ENCODE measurements around the gene DNAJC7.

DNAJC7 gene

GRCh38 chr17:41998497-41998896 lies 18.7 kb downstream of the DNAJC7 start:
- Histone ChIP-seq H4K20me1 (ENCODE audit: low read depth, low read length) (peaks cover 7% of the 10 kb centered on the region; the same call in 1 of the 2 replicates), H2AFZ (ENCODE audit: low read depth, low read length, severe bottlenecking) (no peak overlapping the region), H3K4me2 (ENCODE audit: low read depth, low read length, poor library complexity, severe bottlenecking) (no peak overlapping the region), H3K9ac (ENCODE audit: low read length) (no peak overlapping the region), H3K27ac (ENCODE audit: low read depth, low read length) (peak overlapping the region; percentile 12; the same call in 1 of the 2 replicates), H3K79me2 (ENCODE audit: insufficient read depth, low read length) (peaks cover 30% of the 10 kb centered on the region), H3K9me3 (ENCODE audit: insufficient read depth, low read length) (no peaks in the 10 kb centered on the region), H3F3A (ENCODE audit: insufficient read depth) (peaks cover 27% of the 10 kb centered on the region), H3K27me3 (ENCODE audit: low read length) (no peaks in the 10 kb centered on the region), H3K36me3 (ENCODE audit: low read length) (peaks cover 29% of the 10 kb centered on the region), H3K9me2 (replicated peaks; ENCODE audit: insufficient read depth, low read length) (no peaks in the 10 kb centered on the region), H3K4me3 (ENCODE audit: insufficient read depth, low read length, poor library complexity, severe bottlenecking) (no peak overlapping the region)
- no peak for TF ChIP-seq EZH2phosphoT487 (conservative IDR thresholded peaks at IDR 0.05; ENCODE audit: low read length)
- TF ChIP-seq CTCF (IDR thresholded peaks at IDR 0.05; ENCODE audit: insufficient read depth, low read length, poor library complexity, severe bottlenecking) = no peak

- peak overlapping the region; percentile 39 for H3K4me2 ChIP-seq (ENCODE audit: low read depth, low read length, poor library complexity, severe bottlenecking)
- peaks cover 14% of the 10 kb centered on the region; the same call in 1 of the 2 replicates for H3K79me2 ChIP-seq (ENCODE audit: insufficient read depth, low read length)
- no peak for TF ChIP-seq CTCF (IDR thresholded peaks at IDR 0.05; ENCODE audit: insufficient read depth, low read length, poor library complexity, severe bottlenecking)
- TF ChIP-seq EZH2phosphoT487 (conservative IDR thresholded peaks at IDR 0.05; ENCODE audit: low read length) = no peak
- H2AFZ ChIP-seq (ENCODE audit: low read depth, low read length, severe bottlenecking) = no peak overlapping the region
- H3K27me3 ChIP-seq (ENCODE audit: low read length) = no peaks in the 10 kb centered on the region
- peak overlapping the region; percentile 80 for H3K27ac ChIP-seq (ENCODE audit: low read depth, low read length)
- H3K9ac ChIP-seq (ENCODE audit: low read length) = peak overlapping the region; percentile 0; the same call in 1 of the 2 replicates
- peaks cover 27% of the 10 kb centered on the region for H3F3A ChIP-seq (ENCODE audit: insufficient read depth)
- H3K9me2 ChIP-seq (replicated peaks; ENCODE audit: insufficient read depth, low read length) = no peaks in the 10 kb centered on the region
- no peak overlapping the region for H3K4me3 ChIP-seq (ENCODE audit: insufficient read depth, low read length, poor library complexity, severe bottlenecking)
- H3K36me3 ChIP-seq (ENCODE audit: low read length) = peaks cover 27% of the 10 kb centered on the region
- H3K9me3 ChIP-seq (ENCODE audit: insufficient read depth, low read length) = no peaks in the 10 kb centered on the region
- no peaks in the 10 kb centered on the region for H4K20me1 ChIP-seq (ENCODE audit: low read depth, low read length)
Observed at GRCh38 chr17:41996855-41997164, 20.4 kb downstream of the DNAJC7 start.

- TF ChIP-seq EZH2phosphoT487 (conservative IDR thresholded peaks at IDR 0.05; ENCODE audit: low read length) (no peak), CTCF (IDR thresholded peaks at IDR 0.05; ENCODE audit: insufficient read depth, low read length, poor library complexity, severe bottlenecking) (no peak)
- Histone ChIP-seq H3K9ac (ENCODE audit: low read length) (no peak overlapping the region), H3K4me2 (ENCODE audit: low read depth, low read length, poor library complexity, severe bottlenecking) (no peak overlapping the region), H3K27me3 (ENCODE audit: low read length) (no peaks in the 10 kb centered on the region), H3F3A (ENCODE audit: insufficient read depth) (peaks cover 23% of the 10 kb centered on the region), H2AFZ (ENCODE audit: low read depth, low read length, severe bottlenecking) (no peak overlapping the region), H4K20me1 (ENCODE audit: low read depth, low read length) (no peaks in the 10 kb centered on the region), H3K9me2 (replicated peaks; ENCODE audit: insufficient read depth, low read length) (no peaks in the 10 kb centered on the region), H3K79me2 (ENCODE audit: insufficient read depth, low read length) (no peaks in the 10 kb centered on the region), H3K4me3 (ENCODE audit: insufficient read depth, low read length, poor library complexity, severe bottlenecking) (no peak overlapping the region), H3K36me3 (ENCODE audit: low read length) (peaks cover 42% of the 10 kb centered on the region), H3K9me3 (ENCODE audit: insufficient read depth, low read length) (no peaks in the 10 kb centered on the region), H3K27ac (ENCODE audit: low read depth, low read length) (no peak overlapping the region)
Observed at GRCh38 chr17:41992576-41992975, 24.7 kb downstream of the DNAJC7 start.
